ENCODE measurements around the gene HEXD.

The HEXD gene

DNA sequence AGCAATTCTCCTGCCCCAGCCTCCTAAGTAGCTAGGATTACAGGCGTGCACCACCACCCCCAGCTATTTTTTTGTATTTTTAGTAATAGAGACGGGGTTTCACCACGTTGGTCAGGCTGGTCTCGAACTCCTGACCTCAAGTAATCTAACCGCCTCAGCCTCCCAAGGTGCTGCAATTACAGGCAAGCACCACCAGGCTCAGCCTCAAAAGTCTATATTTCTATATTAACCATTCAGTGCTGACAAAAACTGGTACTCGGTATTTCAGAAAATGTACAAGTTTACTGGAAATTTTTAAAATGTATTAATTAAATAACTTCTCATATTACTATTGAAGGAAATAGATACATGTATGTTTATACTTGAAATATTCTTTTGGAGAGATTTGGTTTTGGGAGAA lies 1.4 kb upstream of the HEXD start:
- DNase-seq: no peak

DNA sequence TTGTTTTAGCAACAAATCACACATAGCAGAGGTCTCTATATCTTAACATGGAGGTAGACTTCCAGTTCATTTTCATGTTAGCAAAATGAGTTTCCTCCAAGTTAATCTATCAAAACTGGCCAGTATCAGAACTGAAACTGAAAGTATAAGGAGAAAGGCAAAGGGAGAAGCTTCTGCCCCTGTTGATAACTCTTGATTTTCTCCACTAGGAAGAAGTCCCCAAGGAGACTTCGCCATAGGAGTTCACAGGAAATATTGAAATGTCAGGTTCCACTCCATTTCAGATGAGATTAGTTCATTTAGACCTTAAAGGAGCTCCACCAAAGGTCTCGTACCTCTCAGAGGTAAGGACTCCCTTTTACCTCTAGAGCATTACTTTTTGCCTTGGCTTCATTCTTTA lies 1.4 kb downstream of the HEXD start:
- DNase-seq: no peak

DNA sequence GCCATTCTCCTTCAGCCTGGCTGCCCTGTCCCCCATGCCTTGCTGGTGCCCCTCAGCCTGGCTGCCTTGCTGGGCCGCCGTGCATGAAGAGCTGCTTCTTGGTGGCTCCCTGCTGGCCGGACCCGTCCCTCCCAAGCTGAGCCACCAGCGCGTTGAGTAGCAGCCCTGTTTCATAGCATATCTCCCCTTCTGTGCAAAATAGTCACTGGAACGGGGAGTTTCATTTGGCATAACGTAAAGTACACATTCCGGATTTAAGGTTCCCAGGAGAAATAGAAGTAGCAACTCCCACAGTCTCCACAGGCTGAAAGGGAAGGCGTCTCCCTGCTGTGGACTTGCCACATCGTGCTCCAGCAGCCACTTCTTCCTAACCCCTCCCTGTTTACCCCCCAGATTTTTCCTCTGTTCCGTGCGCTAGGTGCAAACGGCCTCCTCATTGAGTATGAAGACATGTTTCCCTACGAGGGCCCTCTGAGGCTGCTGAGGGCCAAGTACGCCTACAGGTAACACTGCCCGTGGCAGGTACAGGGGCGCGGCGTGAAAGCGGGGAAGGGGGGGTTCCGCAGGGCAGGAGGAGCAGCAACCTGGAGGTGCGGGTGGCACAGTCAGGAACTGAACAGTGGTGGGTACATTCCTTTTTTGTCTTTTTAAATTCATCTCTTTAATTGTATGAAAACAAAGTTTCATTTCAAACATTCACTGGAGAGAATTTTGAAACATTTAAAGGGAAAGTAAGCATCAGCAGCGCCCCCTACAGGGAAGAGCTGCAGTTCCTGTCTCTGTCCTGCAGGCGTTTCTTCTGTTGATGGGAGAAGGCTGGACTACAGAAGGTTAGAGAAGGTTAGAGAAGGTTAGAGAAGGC lies 6.1 kb downstream of the HEXD start:
- DNase-seq: no peak

DNA sequence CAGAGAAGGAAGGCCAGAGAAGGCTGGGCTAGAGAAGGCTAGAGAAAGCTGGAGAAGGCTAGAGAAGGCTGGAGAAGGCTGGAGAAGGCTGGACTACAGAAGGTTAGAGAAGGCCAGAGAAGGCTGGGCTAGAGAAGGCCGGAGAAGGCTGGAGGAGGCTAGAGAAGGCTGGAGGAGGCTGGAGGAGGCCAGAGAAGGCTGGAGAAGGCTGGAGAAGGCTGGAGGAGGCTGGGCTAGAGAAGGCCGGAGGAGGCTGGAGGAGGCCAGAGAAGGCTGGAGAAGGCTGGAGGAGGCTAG lies 6.7 kb downstream of the HEXD start:
- no peak for DNase-seq

DNA sequence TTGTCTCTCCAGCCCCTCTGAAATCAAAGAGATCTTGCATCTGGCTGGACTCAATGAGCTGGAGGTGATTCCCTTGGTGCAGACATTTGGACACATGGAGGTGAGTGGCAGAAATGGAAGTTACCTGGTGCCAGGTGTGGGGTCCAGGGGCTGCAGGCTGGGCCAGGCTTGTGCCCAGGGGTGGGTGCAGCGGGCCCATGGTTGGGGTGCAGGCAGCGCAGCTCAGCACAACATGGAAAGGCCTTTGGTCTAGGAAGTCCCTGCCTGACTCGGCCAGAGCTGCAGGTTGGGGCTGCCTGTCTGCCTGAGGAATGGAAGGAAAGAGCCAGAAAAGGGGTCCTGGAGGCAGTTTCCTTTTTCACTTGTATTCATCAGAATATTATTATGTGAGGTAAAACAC lies 10.4 kb downstream of the HEXD start:
- no peak for DNase-seq

DNA sequence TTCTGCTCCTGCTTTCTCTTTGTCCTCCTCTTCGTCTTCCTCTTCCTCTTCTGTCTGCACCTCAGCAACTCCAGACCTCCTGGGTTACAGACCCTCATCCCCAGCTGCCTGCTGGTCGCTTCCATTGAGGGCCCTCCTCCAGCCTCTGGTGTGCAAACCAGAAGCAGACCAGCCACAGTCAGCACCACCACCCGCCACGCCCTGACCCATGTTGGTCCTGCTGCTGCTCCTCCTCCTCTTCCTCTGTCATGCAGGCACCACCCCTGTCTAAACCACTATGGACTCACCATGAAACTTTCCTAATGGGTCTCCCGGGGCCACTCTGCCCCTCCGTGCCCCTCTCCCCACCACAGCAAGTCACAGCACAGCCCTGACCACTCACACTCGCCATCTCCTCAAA lies 11.7 kb downstream of the HEXD start:
- DNase-seq: no peak

DNA sequence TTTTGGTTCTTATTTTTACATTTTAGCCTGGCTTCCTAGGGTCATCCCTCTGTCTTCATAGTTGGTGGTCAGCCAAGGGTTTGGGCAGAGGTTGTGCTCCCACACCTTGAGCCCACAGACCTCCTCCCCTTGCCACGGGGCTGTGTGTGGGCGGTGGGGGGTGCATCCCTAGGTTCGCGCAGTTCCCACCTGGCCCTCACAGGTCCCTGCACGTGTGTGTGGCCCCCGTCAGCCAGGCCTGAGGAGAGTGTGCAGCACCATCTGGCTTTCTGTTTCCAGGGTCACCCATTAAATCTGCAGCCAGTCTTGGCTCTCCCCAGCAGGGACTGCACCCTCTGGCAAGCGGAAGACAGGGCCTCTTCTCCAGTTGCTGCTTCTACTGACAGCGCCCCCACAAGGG lies 13.9 kb downstream of the HEXD start:
- DNase-seq: no peak

DNA sequence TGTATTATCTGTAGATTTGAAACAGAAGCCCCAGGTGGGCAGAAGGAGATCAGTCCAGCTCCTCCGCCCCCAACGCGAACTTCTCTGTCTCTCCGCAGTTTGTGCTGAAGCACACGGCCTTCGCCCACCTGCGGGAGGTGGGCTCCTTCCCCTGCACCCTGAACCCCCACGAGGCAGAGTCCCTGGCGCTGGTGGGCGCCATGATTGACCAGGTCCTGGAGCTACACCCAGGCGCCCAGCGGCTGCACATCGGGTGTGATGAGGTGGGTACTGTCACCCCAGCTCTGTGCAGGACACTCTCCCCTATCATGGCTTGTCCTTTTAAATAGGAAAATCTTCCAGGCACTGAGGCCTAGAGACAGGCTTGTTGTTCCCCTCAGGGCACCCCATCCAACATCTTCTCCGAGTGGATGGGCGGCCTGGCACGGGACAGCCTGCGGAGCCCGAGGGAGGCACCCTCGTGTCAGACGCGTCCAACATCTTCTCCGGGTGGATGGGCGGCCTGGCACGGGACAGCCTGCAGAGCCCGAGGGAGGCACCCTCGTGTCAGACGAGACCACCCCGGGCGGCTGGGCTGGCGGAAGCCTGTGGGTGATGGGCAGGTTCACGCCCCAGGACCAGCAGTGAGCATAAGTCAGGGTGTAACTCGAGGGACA lies 15.5 kb downstream of the HEXD start:
- DNase-seq: no peak

DNA sequence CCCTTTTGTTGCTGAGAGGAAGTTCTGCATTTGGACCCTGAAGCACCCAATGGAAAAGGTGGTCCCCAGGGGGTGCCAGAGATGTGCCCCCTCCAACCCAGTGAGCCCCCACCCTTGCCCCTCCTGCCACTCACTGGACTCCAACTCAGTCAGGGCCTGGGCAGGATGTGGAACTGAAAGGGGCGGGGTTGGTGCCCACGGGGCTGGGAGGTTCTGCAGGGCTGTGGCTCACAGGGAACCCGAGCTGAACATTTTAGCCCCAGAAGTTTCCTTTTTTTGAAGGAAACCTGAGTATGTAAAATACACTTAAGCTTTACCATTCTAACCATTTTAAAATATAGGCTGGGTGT lies 16.0 kb downstream of the HEXD start:
- no peak for DNase-seq

DNA sequence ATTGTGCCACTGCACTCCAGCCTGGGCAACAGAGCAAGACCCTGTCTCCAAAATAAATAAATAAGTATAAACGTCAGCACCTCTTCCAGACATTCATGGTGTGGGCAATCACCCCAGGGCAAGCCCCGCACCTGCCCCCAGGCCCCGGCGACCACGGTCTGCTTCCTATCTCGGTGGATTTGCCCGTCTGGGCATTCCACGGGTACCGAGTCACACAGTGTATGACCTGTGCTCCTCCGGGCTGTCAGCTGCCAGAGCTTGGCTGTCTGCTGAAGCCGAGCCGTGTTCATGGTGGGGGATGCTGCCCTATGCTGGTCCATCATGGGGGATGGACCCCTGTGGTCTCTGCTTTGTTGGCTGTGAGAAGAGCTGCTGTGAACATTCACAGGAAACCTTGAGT lies 17.0 kb downstream of the HEXD start:
- no peak for DNase-seq

DNA sequence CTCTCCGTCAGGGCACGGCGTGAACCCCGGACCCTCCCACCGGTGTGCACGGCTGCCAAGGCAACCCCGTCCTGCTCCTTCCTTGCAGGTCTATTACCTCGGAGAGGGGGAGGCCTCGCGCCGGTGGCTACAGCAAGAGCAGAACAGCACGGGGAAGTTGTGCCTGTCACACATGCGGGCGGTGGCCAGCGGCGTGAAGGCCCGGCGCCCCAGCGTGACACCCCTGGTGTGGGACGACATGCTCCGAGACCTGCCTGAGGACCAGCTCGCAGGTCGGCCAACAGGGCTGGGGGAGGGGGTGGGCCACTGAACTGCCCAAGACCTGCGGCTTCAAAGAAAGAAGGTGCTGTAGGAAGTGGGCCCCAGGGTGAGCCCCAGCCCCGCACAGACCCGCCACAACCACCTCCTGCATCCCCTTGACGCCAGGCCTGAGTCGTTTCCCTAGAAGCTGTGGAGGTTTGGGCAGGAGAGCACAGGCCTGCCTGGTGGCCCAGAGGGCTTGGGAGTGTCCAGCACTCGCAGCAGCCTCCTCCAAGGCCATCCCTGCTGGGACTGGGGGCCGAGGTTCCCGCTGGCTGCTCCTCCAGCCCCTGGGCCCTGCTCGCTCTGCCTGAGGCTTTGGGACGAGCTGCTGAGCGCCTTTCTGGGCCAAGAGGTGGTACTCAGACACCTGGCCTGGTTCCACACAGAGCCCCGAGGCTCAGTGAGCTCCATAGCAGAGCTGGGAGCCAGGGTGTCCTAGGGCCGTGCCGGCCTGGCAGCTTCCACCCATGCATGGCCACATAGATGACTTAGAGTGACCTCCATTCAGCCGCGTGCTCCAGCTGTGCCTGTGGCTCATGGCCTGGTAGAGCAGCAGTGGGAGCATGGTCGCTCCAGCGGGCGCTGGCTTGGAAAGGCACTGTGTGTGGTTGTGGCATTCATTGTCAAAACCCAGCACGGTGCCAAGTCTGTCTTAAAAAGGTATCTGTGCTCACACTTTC lies 17.7 kb downstream of the HEXD start:
- DNase-seq: no peak

DNA sequence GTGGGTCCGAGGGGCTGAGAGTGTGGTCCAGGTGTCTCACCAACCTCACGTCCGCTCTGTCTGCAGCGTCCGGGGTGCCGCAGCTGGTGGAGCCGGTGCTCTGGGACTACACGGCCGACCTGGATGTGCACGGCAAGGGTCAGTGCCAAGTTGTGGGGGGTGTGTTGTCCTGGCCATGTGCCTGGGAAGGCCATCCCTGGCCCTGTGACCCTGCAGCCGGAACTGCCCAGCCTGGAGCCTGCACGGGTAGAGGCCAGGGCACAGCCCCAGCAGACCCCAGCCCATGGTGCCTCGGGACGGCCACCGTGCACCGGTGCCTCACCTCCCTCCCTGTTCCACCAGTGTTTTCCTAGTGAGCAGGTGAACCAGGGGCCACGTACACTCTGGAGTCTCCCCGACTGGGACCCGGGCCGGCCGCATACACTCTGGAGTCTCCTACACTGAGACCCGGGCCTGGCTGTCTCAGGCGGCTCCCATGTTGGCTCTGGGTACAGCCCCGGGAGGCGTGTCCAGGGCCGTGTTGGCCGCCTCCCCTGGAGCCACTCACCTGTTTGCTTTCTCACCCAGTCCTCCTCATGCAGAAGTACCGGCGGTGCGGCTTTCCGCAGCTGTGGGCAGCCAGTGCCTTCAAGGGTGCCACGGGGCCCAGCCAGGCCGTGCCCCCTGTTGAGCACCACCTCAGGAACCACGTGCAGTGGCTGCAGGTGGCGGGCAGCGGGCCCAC lies 18.6 kb downstream of the HEXD start:
- no peak for DNase-seq

DNA sequence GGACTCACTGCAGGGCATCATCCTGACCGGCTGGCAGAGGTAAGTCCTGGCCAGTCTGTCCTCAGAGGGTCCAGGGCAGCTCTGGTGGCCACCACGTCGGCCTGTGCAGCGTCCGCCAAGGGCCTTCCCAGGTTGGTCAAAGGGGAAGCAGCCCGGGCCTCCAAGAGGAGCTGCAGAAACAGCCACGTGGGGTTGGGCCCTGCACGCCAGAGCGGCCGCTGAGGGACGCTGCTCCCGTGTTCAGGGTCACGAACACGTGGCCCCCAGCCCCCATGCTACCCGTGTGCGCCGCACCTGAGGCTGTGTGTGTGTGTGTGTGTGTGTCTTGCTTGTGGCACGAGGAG lies 19.1 kb downstream of the HEXD start:
- no peak for DNase-seq

DNA sequence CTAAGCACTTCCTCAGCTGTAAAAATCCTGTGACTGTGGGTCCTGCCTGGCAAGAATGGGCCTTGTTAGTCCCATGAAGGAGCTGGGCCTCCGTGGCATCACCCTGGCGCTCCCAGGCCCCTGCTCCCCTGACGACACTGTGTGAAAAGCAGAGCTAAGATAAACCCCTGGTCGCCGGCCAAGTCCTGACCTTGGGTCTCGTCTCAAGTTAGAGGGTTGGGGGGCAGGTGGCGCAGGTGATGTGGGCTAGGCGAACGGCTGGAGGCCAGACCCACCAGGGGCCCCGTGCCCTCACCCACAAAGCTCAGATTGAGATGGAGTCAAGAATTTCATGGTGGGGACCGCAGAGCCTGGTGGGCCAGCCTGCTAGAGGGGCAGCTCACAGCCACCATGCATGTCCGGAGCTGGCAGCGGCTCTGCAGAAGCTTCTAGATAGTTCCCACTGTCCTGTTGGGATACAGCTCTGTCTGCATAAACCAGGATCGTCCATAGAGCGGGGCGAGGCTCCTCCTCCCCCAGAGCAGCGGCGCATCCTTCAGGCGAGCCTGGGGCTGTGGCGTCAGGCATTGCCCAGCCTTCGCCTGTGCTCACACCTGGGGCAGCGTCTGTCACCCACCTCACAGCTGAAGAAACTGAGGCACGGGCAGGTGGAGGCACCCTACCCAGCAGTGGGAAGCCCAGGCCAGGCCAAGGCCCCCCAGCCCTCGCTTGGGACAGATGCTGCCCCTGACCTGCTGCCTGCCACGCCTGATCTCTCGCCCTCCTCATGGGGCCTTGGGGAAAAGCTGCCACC lies 20.4 kb downstream of the HEXD start:
- no peak for DNase-seq

DNA sequence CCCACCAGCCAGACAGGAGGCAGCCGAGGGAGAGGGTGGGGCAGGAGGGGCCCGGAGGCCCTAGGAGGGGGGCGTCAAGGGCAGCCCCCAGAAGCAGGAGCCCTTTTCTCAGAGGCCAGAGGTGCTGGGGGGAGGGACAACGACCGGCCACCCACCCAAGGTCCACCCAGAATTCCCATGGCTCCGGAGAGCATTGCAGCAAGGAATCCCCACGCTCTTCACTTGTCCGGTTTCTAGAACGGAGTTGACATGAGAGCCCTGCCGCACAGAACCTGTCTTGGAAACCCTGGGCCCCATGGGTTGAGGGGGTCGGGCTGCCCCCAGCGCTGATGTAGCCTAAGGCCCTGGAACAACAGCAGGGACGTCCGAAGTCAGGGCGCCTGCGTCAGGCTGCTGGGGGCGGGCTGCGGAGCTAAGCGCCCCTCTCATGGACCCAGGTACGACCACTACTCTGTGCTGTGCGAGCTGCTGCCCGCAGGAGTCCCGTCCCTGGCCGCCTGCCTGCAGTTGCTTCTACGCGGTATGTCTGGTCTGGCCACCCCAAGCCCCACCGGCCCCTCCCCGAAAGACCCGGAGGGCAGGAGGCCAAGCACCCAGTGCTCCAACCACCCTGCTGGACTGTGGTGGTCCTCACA lies 21.2 kb downstream of the HEXD start:
- DNase-seq: no peak

DNA sequence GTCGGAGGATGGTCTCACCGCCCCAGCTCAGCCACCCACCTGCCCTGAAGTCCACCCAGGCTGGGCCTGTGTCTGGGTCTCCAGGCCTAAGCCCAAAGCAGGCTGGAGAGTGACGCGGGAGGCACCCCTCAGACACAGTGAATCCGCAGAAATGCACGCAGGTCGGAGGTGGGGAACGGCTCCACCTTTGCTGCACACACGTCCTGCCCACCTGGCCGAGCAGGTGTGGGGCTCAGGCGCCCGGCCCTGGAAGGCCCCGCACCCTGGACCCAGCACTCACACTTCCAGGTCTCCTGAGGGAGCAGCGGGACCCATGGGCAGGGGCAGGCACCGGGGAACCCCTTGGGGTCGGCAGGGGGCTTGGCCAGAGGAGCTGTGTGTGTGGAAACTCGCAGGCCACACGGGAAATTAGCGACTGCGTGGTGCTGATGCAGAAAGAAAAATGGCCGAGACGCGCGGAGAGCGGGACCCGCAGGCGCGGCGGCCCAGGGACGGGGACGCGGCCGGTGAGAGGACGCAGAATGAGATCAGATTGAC lies 21.8 kb downstream of the HEXD start:
- DNase-seq: no peak

DNA sequence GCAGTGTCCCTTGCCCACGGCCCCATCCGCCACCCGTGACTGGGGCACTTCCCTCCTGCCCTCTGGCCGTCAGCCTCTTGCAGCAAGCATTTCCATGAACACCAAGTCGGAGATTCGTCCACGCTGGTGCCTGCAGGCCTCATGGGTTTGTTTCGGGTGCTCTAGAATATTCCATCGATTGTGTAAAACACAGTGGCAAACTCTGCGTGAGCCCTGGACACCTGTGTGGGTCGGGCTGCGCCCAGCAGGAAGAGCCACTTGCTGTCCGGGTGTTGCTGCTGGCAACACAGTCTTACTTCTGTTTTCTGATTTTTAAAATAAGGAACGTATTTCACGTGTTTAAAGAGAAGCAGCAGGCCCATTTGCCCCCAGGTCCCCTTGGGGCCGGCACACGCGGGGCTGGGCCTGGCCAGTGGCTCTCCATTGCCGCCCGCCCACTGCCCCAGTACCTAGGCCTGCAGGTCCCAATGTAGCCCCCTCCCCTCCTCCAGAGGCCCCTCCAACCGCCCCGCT lies 22.4 kb downstream of the HEXD start:
- no peak for DNase-seq

DNA sequence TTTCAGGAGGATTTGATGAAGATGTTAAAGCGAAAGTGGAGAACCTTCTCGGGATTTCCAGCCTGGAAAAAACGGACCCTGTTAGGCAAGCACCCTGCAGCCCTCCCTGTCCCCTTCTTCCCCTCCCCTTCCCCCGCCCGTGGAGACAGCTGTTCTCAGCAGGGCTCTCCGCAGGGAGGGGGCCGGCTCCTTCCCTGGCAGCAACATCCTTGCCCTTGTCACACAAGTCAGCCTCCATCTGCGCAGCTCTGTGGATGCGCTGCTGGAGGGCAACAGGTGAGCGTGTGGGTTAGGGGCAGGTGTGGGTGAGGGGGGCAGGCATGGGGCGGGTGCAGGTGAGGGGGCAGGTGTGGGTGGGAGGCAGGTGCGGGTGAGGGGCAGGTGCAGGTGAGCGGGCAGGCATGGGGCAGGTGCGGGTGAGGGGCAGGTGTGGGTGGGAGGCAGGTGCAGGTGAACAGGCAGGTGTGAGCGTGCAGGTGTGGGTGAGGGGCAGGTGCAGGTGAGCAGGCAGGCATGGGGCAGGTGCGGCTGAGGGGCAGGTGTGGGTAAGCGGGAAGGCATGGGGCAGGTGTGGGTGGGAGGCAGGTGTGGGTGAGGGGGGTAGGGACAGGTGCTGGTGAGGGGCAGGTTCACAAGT lies 23.0 kb downstream of the HEXD start:
- no peak for DNase-seq

DNA sequence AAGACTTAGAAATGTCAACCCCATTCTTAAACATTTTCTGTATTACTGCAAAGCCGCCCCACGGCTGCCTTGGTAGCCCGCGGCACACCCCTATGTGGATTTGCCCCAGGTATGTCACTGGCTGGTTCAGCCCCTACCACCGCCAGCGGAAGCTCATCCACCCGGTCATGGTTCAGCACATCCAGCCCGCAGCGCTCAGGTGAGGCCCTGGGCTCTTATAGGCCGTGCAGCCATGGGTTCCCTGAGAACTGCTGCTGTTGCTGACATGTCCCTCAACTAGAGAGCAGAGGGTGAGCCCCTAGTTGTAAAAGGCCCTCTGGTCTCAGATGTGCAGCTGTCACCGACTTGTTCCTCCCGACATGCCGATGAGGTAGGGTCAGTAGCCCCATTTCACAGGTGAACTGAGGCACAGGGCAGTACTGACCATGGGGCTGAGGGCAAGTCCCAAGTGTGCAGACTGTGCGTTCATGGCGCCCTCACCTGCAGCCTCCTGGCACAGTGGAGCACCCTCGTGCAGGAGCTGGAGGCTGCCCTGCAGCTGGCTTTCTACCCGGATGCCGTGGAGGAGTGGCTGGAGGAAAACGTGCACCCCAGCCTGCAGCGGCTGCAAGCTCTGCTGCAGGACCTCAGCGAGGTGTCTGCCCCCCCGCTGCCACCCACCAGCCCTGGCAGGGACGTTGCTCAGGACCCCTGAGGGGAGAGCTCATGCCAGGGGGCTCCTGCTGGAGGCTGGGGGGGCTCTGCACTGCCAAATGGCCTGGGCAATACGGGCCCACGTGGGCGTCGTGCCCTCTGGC lies 23.7 kb downstream of the HEXD start:
- DNase-seq: no peak

All from left hindlimb (tissue), 1 donor.